Measurements from ENCODE around the gene CAVIN1. TPM values are rescaled to one million over a fixed set of nuclear protein-coding genes. Genes with fewer than 3 reads are reported as not detected.
"Not testable (repeated sequence)": the region's sequence is repeated elsewhere in the genome, so short reads cannot be mapped to it uniquely, and the experiment has no call there.

CAVIN1 gene
- total RNA-seq, 2 donors from 2014 or later = 0.51 to 3.1 TPM

DNA sequence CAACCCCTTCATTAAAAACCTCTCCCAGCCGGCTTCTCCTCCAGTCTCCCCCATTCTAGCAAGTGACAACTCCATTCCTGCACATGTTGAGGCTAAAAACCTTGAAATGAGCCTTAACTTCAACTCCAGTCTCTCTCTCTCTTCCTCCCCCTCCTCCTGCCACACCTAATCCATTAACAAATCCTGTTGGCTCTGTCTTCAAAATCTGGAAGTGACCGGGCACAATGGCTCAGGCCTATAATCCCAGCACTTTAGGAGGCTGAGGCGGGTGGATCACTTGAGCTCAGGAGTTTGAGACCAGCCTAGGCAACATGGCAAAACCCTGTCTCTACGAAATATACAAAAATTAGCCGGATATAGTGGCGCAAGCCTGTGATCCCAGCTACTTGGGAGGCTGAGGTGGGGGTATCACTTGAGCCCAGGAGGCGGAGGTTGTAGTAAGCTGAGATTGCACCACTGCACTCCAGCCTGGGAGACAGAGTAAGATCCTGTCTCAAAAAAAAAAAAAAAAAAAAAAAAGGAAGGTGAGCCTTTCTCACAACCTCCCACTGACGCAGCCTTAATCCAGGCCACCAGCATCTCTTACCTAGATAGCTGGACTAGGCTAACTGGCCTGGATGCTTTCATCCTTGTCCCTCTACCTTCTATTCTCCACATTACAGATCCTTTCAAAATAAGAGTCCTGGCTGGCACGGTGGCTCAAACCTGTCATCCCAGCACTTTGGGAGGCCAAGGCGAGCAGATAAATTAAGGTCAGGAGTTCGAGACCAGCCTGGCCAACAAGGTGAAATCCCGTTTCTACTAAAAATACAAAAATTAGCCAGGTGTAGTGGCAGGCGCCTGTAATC is 56.7 kb downstream of the CAVIN1 start:
- H3K4me3 Mint-ChIP-seq; H3K9me3 ChIP-seq (ENCODE audit: control insufficient read depth, low read length); H3K27ac ChIP-seq (ENCODE audit: low read depth, low read length); H3K4me3 ChIP-seq (ENCODE audit: low read length); H3K27ac Mint-ChIP-seq; H3K9ac ChIP-seq (ENCODE audit: extremely low read depth, low read length, poor library complexity, severe bottlenecking); H3K36me3 ChIP-seq (ENCODE audit: control insufficient read depth, insufficient read depth, low read length); H3K9me3 Mint-ChIP-seq; H3K4me1 ChIP-seq (ENCODE audit: control insufficient read depth, insufficient read depth, low read length); H3K36me3 Mint-ChIP-seq (ENCODE audit: low read depth): not testable (repeated sequence)
- Mint-ChIP-seq H3K4me1 (peaks cover 22% of the 10 kb centered on the region), H3K27me3 (ENCODE audit: insufficient read depth) (peaks cover 70% of the 10 kb centered on the region)
- 73 to 91% methylated on average over 10 to 13 of the region's 13 CpGs for WGBS, 2 experiments (ENCODE audit: insufficient coverage in 1 of 2, insufficient read length in 1 of 2)
- peaks cover 60% of the 10 kb centered on the region for H3K27me3 ChIP-seq (ENCODE audit: control insufficient read depth, insufficient read depth, low read length, poor library complexity, severe bottlenecking)
- peak; percentile 67 for DNase-seq

DNA sequence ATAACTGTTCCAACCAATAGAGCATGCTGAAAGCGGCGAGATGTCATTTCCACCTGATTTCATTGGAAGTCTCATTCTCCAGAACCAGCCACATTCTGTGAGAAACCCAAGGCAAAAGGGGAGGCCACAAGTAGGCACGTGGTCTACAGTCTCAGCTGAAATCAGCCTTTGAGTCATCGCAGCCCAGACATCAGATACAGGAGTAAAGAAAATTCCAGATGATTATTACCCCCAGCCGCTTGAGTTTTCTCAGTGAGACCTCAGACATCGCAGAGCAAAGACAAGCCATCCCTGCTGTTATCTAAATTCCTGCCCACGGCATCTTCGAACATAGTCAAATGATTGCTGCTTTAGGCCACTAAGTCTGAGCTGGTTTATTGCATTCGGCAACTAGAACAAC is 57.9 kb downstream of the CAVIN1 start:
- Histone ChIP-seq H3K9me3 (ENCODE audit: control insufficient read depth, low read length) (peaks cover 13% of the 10 kb centered on the region), H3K9ac (ENCODE audit: extremely low read depth, low read length, poor library complexity, severe bottlenecking) (no peak overlapping the region), H3K27ac (ENCODE audit: low read depth, low read length) (no peak overlapping the region), H3K36me3 (ENCODE audit: control insufficient read depth, insufficient read depth, low read length) (no peaks in the 10 kb centered on the region), H3K4me3 (ENCODE audit: low read length) (no peak overlapping the region), H3K27me3 (ENCODE audit: control insufficient read depth, insufficient read depth, low read length, poor library complexity, severe bottlenecking) (peaks cover 72% of the 10 kb centered on the region), H3K4me1 (ENCODE audit: control insufficient read depth, insufficient read depth, low read length) (no peaks in the 10 kb centered on the region)
- peaks cover 8% of the 10 kb centered on the region for H3K9me3 Mint-ChIP-seq
- peaks cover 73% of the 10 kb centered on the region for H3K27me3 Mint-ChIP-seq (ENCODE audit: insufficient read depth)
- no peak overlapping the region for H3K27ac Mint-ChIP-seq
- DNase-seq = no peak
- no peak overlapping the region for H3K4me3 Mint-ChIP-seq
- H3K4me1 Mint-ChIP-seq = peaks cover 22% of the 10 kb centered on the region
- TF ChIP-seq, protein P1, sequence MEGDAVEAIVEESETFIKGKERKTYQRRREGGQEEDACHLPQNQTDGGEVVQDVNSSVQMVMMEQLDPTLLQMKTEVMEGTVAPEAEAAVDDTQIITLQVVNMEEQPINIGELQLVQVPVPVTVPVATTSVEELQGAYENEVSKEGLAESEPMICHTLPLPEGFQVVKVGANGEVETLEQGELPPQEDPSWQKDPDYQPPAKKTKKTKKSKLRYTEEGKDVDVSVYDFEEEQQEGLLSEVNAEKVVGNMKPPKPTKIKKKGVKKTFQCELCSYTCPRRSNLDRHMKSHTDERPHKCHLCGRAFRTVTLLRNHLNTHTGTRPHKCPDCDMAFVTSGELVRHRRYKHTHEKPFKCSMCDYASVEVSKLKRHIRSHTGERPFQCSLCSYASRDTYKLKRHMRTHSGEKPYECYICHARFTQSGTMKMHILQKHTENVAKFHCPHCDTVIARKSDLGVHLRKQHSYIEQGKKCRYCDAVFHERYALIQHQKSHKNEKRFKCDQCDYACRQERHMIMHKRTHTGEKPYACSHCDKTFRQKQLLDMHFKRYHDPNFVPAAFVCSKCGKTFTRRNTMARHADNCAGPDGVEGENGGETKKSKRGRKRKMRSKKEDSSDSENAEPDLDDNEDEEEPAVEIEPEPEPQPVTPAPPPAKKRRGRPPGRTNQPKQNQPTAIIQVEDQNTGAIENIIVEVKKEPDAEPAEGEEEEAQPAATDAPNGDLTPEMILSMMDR (conservative IDR thresholded peaks at IDR 0.05) = no peak
- peaks cover 3% of the 10 kb centered on the region for H3K36me3 Mint-ChIP-seq (ENCODE audit: low read depth)
- 85 to 95% methylated on average over 4 to 9 of the region's 9 CpGs for WGBS, 2 experiments (ENCODE audit: insufficient coverage in 1 of 2, insufficient read length in 1 of 2)

DNA sequence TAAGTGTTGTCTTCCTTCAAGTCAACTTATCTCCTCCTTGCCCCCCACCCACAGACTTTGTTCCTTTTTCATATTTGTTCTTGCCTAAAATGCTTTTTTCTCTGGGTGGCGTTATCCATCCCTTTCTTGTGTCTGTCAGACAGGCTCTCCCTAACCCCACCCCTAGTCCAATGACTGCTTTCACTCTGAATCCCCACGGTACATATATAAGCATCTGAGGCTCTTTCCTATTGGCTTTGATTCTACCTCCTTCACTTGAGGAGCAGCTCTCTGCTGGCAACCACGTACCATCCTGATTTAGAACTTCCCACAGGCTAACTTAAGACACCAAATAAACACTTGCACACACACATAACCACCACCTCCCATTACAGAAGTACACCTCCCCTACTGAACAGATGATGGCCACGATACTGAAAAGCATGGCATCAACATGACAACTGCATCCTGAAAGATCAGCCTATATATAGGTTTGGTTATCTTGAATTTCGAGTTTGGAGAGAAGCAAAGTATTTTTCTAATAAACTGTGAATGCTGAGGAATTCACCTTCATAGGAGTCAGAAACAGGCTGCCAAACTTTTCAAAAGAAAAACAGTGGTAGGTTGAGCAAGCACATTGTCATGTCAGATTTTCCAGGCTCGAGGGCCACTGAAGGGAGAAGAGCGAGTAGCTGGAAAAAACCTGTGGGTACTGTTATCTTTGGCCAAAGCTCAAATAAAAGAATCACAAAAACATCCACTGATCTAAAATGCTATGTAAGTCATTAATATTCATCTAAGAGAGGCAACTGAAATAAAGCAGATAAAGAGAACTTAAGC is 59.1 kb downstream of the CAVIN1 start:
- TF ChIP-seq, protein P1 (conservative IDR thresholded peaks at IDR 0.05) = no peak
- H3K4me3 Mint-ChIP-seq = no peak overlapping the region
- no peak overlapping the region for H3K4me3 ChIP-seq (ENCODE audit: low read length)
- peaks cover 13% of the 10 kb centered on the region for H3K9me3 ChIP-seq (ENCODE audit: control insufficient read depth, low read length)
- no peak overlapping the region for H3K27ac Mint-ChIP-seq
- no peaks in the 10 kb centered on the region for H3K36me3 ChIP-seq (ENCODE audit: control insufficient read depth, insufficient read depth, low read length)
- H3K27me3 Mint-ChIP-seq (ENCODE audit: insufficient read depth) = peaks cover 84% of the 10 kb centered on the region
- no peak overlapping the region for H3K27ac ChIP-seq (ENCODE audit: low read depth, low read length)
- peaks cover 81% of the 10 kb centered on the region for H3K27me3 ChIP-seq (ENCODE audit: control insufficient read depth, insufficient read depth, low read length, poor library complexity, severe bottlenecking)
- H3K36me3 Mint-ChIP-seq (ENCODE audit: low read depth) = peaks cover 3% of the 10 kb centered on the region
- DNase-seq = no peak
- H3K4me1 Mint-ChIP-seq = peaks cover 24% of the 10 kb centered on the region
- H3K9ac ChIP-seq (ENCODE audit: extremely low read depth, low read length, poor library complexity, severe bottlenecking) = no peak overlapping the region
- no peaks in the 10 kb centered on the region for H3K4me1 ChIP-seq (ENCODE audit: control insufficient read depth, insufficient read depth, low read length)
- peaks cover 5% of the 10 kb centered on the region for H3K9me3 Mint-ChIP-seq
- 95 to 97% methylated on average over 5 to 7 of the region's 7 CpGs for whole genome bisulfite sequencing, 2 experiments (ENCODE audit: insufficient coverage in 1 of 2, insufficient read length in 1 of 2)

Data from endodermal cell (in vitro differentiated cells).